Measurements from ENCODE around the gene CCDC43. TPM values are rescaled to one million over a fixed set of nuclear protein-coding genes. Genes with fewer than 3 reads are reported as not detected.
"Not testable (repeated sequence)": the region's sequence is repeated elsewhere in the genome, so short reads cannot be mapped to it uniquely, and the experiment has no call there.

The CCDC43 gene
- total RNA-seq, 1 donor from 2014 or later = 43.6 TPM

GRCh38 chr17:44673893-44674292 lies 15.7 kb downstream of the CCDC43 start:
- no peak for FAIRE-seq

GRCh38 chr17:44672479-44673093 lies 17.0 kb downstream of the CCDC43 start:
- FAIRE-seq = no peak
- no peak for DNase-seq (ENCODE audit: low spot score in 2 of 2)

More at GRCh38 chr17:44673893-44674292, 15.7 kb downstream of the CCDC43 start:
- no peak for DNase-seq (ENCODE audit: low spot score in 2 of 2)

- DNase-seq (ENCODE audit: low spot score in 2 of 2) (no peak), FAIRE-seq (no peak)
Measured at GRCh38 chr17:44666006-44666405, 23.6 kb downstream of the CCDC43 start.

- DNase-seq (ENCODE audit: low spot score in 2 of 2) (no peak), FAIRE-seq (no peak)
Measured at GRCh38 chr17:44664867-44665266, 24.7 kb downstream of the CCDC43 start.

GRCh38 chr17:44663095-44663494 lies 26.5 kb downstream of the CCDC43 start:
- DNase-seq (ENCODE audit: low spot score in 2 of 2) (no peak), FAIRE-seq (no peak)

GRCh38 chr17:44661835-44662234 lies 27.7 kb downstream of the CCDC43 start:
- no peak for DNase-seq (ENCODE audit: low spot score in 2 of 2)
- no peak for FAIRE-seq

- no peak for FAIRE-seq
- DNase-seq (ENCODE audit: low spot score in 2 of 2) = peak in 1 of 2 donors; percentile 23
Measured at GRCh38 chr17:44655983-44656710, 33.4 kb downstream of the CCDC43 start, which contains the start of gene MEIOC. MEIOC (plus strand) TSS chr17:44656468; CDS start chr17:44656614, 146 bp downstream.

GRCh38 chr17:44653954-44654353 lies 35.6 kb downstream of the CCDC43 start:
- DNase-seq (ENCODE audit: low spot score in 2 of 2) (no peak), FAIRE-seq (no peak)

- FAIRE-seq (no peak), DNase-seq (ENCODE audit: low spot score in 2 of 2) (no peak)
Measured at GRCh38 chr17:44653384-44653783, 36.2 kb downstream of the CCDC43 start.

- no peak for DNase-seq (ENCODE audit: low spot score in 2 of 2)
- no peak for FAIRE-seq
Measured at GRCh38 chr17:44652727-44653126, 36.8 kb downstream of the CCDC43 start.

- DNase-seq (ENCODE audit: low spot score in 2 of 2) (no peak), FAIRE-seq (no peak)
Measured at GRCh38 chr17:44651228-44651627, 38.3 kb downstream of the CCDC43 start.

- no peak for DNase-seq (ENCODE audit: low spot score in 2 of 2)
- no peak for FAIRE-seq
Measured at GRCh38 chr17:44648963-44649362, 40.6 kb downstream of the CCDC43 start.

GRCh38 chr17:44647736-44648135 lies 41.8 kb downstream of the CCDC43 start:
- DNase-seq (ENCODE audit: low spot score in 2 of 2) (no peak), FAIRE-seq (no peak)

GRCh38 chr17:44646280-44646679 lies 43.3 kb downstream of the CCDC43 start:
- FAIRE-seq (no peak), DNase-seq (ENCODE audit: low spot score in 2 of 2) (no peak)

- FAIRE-seq = no peak
Measured at GRCh38 chr17:44645341-44645740, 44.2 kb downstream of the CCDC43 start.

GRCh38 chr17:44642834-44643233 lies 46.7 kb downstream of the CCDC43 start:
- no peak for DNase-seq (ENCODE audit: low spot score in 2 of 2)
- FAIRE-seq = no peak

More at GRCh38 chr17:44645341-44645740, 44.2 kb downstream of the CCDC43 start:
- no peak for DNase-seq (ENCODE audit: low spot score in 2 of 2)

GRCh38 chr17:44637066-44637465 lies 52.5 kb downstream of the CCDC43 start:
- no peak for FAIRE-seq
- DNase-seq (ENCODE audit: low spot score in 2 of 2) = no peak

GRCh38 chr17:44636562-44636961 lies 53.0 kb downstream of the CCDC43 start:
- peak; percentile 28 for FAIRE-seq
- DNase-seq (ENCODE audit: low spot score in 2 of 2) = peak in 1 of 2 donors; percentile 36

- not testable (repeated sequence) for DNase-seq (ENCODE audit: low spot score in 2 of 2)
Measured at GRCh38 chr17:44634401-44634800, 55.2 kb downstream of the CCDC43 start.

GRCh38 chr17:44633998-44634397 lies 55.6 kb downstream of the CCDC43 start:
- FAIRE-seq = no peak
- DNase-seq (ENCODE audit: low spot score in 2 of 2) = no peak

More at GRCh38 chr17:44634401-44634800, 55.2 kb downstream of the CCDC43 start:
- not testable (repeated sequence) for FAIRE-seq

GRCh38 chr17:44630703-44631102 lies 58.9 kb downstream of the CCDC43 start:
- FAIRE-seq = no peak

GRCh38 chr17:44629314-44629713 lies 60.3 kb downstream of the CCDC43 start:
- DNase-seq (ENCODE audit: low spot score in 2 of 2) (no peak), FAIRE-seq (no peak)

More at GRCh38 chr17:44630703-44631102, 58.9 kb downstream of the CCDC43 start:
- no peak for DNase-seq (ENCODE audit: low spot score in 2 of 2)
